HG03108 (cell line): Measurements from ENCODE around the gene EEF1AKMT2.

Experiments
- ATAC-seq: cut with Tn5 transposase; IDR thresholded peaks from one replicate; pipeline ENCODE4 v1.9.1; 2021; ENCODE audit warnings: moderate library complexity; ENCODE audit not compliant: unreplicated experiment

EEF1AKMT2 gene

DNA sequence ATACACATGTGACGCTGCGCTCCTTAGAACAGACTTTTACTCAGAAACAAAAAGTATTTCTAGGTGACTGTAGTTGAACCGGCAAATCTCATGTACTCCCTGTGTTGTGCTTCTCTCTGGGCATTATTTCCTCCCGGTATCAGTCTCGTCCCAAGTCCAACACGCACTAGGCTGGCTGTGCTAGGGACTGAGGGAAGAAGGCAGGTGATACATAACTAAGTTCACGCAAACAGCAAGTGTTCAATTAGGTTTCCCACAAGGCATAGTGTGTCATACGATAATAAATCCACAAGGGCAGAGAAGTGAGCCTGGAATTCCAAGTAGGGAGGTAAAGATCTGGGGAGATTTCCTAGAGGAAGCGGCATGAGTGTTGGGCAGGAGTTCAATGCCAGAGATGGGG lies 67.9 kb downstream of the EEF1AKMT2 start:
- ATAC-seq = no peak

- peak; percentile 62 for ATAC-seq
These were observed 68.6 kb downstream of the EEF1AKMT2 start for GRCh38 chr10:124722798-124723783.

GRCh38 chr10:124721330-124722045 lies 70.2 kb downstream of the EEF1AKMT2 start:
- no peak for ATAC-seq

DNA sequence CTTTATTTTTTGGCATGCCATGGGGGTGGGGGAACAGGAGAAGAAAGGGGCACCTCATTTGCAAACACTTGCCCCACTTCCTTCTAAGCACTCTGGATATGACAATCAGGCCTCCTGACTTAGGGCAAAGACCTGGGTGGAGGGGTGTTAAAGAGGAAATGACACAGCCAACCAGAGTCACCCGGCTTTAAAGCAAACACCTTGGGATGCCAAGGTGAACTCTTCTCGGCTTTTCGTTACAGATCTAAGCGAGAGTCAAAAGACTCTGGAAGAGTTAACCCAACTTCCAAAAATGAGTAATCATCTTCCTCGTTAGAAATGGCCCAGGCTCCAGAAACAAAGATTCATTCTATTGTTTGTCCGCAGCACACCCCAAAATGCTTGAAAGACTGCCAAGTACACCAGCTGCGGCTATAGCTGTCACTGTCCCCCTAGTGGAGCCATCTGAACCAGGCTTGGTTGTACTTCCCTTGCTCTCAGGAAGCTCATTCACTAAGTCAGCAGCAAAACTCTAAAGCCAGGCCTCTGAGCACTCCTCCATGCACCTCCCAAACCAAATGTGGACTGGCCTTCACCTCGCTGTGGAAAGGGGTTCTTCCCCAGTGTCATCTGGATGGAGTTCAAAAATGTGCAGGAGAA lies 72.4 kb downstream of the EEF1AKMT2 start:
- peak; percentile 34 for ATAC-seq

DNA sequence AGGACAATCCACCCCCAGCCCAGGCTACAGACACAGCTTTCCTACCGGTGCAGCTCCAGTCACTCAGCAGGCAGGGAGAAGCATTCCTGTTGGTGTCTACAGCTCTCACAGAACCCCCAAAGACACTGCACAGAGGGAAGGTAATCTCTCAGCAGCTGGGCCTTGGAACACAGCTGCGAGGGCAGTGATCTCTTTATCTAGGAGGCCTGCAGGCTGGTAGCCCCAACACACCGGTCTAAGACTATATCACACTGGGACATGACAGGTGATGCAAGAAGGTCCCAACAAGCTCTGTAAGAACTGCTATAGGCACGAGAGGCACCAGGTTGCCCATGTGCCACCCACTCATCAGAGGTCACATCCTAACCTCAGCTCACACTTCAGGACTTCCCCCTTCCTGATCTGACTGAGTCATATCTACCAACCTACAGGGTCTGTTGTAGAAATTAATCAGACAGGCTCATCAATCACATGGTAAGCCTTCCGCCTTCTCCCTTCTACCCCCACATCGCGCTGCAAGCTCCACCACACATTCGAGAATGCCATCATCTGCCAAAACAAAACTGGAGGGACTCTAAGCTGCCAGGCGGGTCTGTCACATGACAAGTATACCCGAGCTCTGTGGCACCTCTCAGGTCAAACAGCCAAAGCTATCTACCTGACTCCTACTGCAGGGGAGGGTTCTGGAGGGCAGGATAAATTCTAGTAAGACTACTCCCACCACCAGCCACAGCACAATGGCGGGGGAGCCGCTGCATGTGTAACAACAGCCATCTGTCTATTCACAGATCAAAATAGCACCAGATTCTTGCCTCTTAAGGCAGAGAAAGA lies 73.6 kb downstream of the EEF1AKMT2 start:
- ATAC-seq = peak; percentile 57

GRCh38 chr10:124717041-124717757 lies 74.5 kb downstream of the EEF1AKMT2 start:
- ATAC-seq = no peak

- no peak for ATAC-seq
These were observed 75.3 kb downstream of the EEF1AKMT2 start for GRCh38 chr10:124716369-124716768.

DNA sequence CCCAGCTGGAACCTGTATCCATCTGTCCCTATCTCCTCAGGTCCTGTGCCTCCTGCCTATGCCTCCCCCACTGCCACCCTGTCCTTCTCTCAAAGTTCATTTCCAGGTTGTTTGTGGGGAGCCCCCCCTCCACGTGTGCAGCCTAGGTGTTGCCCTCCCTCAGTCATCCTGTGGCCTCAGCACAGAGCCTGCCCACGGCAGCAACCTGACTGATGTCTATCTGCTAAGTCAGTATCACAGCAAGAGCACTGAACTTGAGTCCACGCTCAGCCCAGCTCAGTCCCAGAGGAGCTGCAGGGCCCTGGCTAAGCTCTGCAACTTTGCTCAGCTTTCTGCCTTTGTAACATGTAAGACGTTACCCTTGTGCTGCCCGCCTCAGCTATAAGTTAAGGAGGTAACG lies 76.2 kb downstream of the EEF1AKMT2 start:
- ATAC-seq = no peak

DNA sequence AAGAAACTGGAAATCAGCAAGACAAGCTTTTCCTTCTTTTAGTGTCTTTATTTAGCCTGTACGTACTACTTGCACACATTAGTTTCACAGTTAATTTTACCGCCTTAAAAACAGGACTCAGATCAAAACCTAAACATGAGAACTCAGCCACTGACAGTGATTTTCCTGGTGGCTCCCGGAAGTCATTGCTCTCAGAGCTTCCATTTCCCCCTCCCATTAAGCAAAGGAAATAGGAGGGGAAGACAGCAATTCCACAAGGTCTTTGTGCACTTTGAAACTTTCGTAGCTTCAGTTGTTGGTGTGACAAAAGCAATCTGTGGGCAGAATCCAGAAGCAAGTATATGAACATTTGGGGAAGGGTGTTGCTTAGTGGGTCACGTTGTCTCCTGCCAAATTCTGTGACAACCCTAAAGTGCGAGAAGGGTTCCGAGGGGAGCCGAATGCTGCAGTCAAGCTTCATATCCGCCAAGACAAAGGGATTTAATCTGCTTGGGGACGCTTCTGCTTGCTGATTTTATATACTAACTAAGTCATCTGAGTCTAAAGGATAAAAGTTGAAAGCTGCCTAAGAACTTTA lies 77.9 kb downstream of the EEF1AKMT2 start:
- no peak for ATAC-seq

DNA sequence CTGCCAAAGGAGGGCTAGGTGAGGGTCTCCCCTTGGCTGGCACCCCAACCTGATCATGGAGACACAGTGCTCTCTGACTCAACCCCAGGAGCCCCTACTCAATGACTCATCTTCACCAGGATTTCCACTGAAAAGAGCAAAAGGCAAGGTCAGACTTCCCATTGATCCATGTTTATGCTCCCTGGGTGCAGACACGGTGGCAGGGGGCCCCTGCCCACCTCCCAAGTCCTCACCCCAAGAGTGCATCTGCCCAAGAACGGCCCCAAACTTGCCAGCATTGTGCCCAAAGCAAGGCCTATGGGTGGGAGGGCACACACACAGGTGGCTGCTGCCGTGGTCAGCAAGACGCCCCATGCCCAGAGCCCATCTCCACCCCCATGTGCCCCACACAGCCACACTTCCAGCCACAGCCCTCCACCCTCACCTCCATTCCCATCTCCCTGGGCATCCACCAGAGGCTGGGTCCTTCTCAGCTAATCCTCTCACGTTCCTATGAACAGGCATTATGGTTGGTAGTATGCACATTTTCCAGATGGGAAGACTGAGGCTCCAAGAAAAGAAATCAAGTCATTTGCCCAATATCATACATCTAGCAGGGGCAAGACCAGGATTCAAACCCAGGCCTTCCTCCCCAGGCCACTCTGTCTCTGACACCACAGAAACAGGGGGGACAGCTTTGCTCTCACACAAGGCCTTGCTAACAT lies 78.8 kb downstream of the EEF1AKMT2 start:
- no peak for ATAC-seq

- ATAC-seq = no peak
These were observed 80.5 kb downstream of the EEF1AKMT2 start for GRCh38 chr10:124711145-124711544.

- ATAC-seq = no peak
These were observed 81.3 kb downstream of the EEF1AKMT2 start for GRCh38 chr10:124710266-124710881.

DNA sequence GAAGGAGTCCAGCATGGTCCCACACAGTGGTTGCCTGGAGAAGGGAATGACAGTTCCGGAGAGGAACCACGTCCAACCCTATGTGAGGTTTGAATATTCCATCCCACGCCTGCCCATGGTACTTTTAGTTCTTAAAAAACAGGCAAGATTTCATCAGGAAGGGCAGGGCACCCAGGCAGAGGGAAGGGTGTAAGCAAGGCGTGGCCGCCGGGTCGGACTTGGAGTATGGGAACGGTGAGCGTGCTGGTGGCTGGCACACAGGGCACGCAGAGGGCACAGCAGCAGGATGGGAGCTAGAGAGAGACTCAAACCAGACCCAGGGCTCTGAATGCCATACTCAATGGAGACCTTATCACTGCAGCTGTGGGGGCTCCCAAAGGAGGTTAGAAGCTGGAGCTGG lies 81.8 kb downstream of the EEF1AKMT2 start:
- no peak for ATAC-seq

GRCh38 chr10:124708922-124709520 lies 82.7 kb downstream of the EEF1AKMT2 start:
- no peak for ATAC-seq

- ATAC-seq = no peak
These were observed 83.4 kb downstream of the EEF1AKMT2 start for GRCh38 chr10:124708246-124708779.
